ENCODE measurements around the gene PACSIN1. TPM values are rescaled to one million over a fixed set of nuclear protein-coding genes. Genes with fewer than 3 reads are reported as not detected.

Gene PACSIN1
- total RNA-seq, 1 donor from 2014 or later, result 0.11 TPM

DNA sequence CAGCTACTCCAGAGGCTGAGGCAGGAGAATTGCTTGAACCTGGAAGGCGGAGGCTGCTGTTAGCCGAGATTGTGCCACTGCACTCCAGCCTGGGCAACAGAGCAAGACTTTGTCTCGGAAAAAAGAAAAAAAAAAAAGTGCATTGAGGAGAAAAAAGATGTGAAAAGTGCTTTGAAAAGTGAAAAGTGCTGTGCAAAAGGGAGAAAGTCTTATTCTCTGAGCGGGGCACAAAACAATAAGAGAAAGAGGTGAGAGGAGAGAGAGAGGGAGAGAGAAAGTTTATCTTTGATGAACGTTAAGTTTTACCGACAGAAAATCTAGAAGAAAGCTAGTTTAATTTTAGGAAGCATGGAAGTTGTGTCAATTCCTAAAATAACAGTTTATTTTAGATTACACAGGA, 3.9 kb upstream of the PACSIN1 start:
- no peak overlapping the region for H3K27ac Mint-ChIP-seq
- no peak overlapping the region for H3K4me3 Mint-ChIP-seq
- ATAC-seq (ENCODE audit: low read depth) (no peak), DNase-seq (no peak)
- no peaks in the 10 kb centered on the region for H3K36me3 Mint-ChIP-seq (ENCODE audit: low read depth)
- TF ChIP-seq, protein P1, sequence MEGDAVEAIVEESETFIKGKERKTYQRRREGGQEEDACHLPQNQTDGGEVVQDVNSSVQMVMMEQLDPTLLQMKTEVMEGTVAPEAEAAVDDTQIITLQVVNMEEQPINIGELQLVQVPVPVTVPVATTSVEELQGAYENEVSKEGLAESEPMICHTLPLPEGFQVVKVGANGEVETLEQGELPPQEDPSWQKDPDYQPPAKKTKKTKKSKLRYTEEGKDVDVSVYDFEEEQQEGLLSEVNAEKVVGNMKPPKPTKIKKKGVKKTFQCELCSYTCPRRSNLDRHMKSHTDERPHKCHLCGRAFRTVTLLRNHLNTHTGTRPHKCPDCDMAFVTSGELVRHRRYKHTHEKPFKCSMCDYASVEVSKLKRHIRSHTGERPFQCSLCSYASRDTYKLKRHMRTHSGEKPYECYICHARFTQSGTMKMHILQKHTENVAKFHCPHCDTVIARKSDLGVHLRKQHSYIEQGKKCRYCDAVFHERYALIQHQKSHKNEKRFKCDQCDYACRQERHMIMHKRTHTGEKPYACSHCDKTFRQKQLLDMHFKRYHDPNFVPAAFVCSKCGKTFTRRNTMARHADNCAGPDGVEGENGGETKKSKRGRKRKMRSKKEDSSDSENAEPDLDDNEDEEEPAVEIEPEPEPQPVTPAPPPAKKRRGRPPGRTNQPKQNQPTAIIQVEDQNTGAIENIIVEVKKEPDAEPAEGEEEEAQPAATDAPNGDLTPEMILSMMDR (IDR thresholded peaks at IDR 0.05), result no peak
- peaks cover 17% of the 10 kb centered on the region for H3K27me3 Mint-ChIP-seq
- POLR2A ChIA-PET, result no interaction called here
- peaks cover 11% of the 10 kb centered on the region for H3K4me1 Mint-ChIP-seq
- intact Hi-C loops (cut with micrococcal nuclease), result loop anchor here (5.0 to 10.0 kb wide), 2 partner anchors 293 to 780 kb away; partner anchors contain the start of gene SNRPC
- no peaks in the 10 kb centered on the region for H3K9me3 Mint-ChIP-seq
- CTCF ChIA-PET, result interaction anchor here (0.8 to 1.7 kb wide), 2 partner anchors 146 to 147 kb away, joined by 3 to 8 read pairs; no protein-coding TSS in a partner anchor

DNA sequence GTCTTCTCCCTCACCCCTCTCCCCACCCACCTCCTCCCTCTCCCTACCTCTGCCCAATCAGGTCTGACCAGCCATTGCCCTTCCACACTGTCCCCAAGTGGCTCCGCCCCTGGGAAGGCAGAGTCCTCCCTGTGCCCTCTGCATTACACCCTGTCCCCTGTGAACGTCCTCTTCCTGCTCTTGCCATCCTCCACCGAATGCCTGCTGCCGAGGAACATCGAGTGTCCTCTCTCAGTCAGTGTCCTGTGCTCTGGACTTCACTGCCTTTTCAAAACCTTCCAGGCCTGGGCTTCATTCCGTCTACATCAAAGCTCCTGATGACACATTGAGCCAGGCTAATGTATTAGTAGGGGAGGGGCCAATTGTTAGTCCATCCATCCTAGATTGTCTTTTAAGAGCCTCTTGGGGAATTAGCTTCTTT, 3.3 kb upstream of the PACSIN1 start:
- H3K27ac Mint-ChIP-seq, result no peak overlapping the region
- DNase-seq (no peak), ATAC-seq (ENCODE audit: low read depth) (no peak)
- no peaks in the 10 kb centered on the region for H3K36me3 Mint-ChIP-seq (ENCODE audit: low read depth)
- ChIA-PET POLR2A (no interaction called here), CTCF (interaction anchor here (0.8 to 1.7 kb wide), 2 partner anchors 146 to 147 kb away, joined by 3 to 8 read pairs; no protein-coding TSS in a partner anchor)
- no peaks in the 10 kb centered on the region for H3K9me3 Mint-ChIP-seq
- H3K27me3 Mint-ChIP-seq, result peaks cover 17% of the 10 kb centered on the region
- H3K4me3 Mint-ChIP-seq, result no peak overlapping the region
- H3K4me1 Mint-ChIP-seq, result peaks cover 11% of the 10 kb centered on the region
- intact Hi-C loops (cut with micrococcal nuclease), result loop anchor here (5.0 to 10.0 kb wide), 2 partner anchors 292 to 780 kb away; partner anchors contain the start of gene SNRPC
- TF ChIP-seq, protein P1 (IDR thresholded peaks at IDR 0.05), result no peak

DNA sequence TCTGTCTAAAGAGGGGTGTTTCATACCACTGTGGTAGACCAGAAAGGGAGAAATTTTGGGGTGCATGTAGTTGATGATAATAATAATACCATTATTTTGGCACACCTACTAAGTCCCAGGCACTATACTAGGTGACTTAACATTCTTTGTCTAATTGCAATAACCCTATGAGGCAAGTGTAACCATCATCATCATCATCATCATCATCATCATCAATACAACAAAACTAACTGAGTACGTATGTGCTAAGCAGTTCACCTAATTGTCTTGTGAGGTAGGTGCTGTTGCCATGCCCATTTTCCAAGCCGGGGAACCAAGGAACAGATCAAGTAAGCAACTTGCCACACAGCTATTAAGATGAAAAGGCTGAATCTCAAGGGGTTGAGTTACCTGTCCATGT, 2.6 kb upstream of the PACSIN1 start:
- ChIA-PET CTCF (interaction anchor here (1.7 kb wide), 1 partner anchor 146 kb away, joined by 8 read pairs; no protein-coding TSS in a partner anchor), POLR2A (no interaction called here)
- Mint-ChIP-seq H3K27me3 (peaks cover 17% of the 10 kb centered on the region), H3K36me3 (ENCODE audit: low read depth) (no peaks in the 10 kb centered on the region), H3K4me1 (peaks cover 16% of the 10 kb centered on the region), H3K27ac (no peak overlapping the region), H3K9me3 (no peaks in the 10 kb centered on the region), H3K4me3 (no peak overlapping the region)
- DNase-seq (no peak), ATAC-seq (ENCODE audit: low read depth) (no peak)
- TF ChIP-seq, protein P1 (IDR thresholded peaks at IDR 0.05), result no peak
- intact Hi-C loops (cut with micrococcal nuclease), result loop anchor here (5.0 to 10.0 kb wide), 2 partner anchors 292 to 779 kb away; partner anchors contain the start of gene SNRPC

GRCh38 chr6:34463849-34464248, 2.0 kb upstream of the PACSIN1 start:
- no peak overlapping the region for H3K4me3 Mint-ChIP-seq
- TF ChIP-seq, protein P1 (IDR thresholded peaks at IDR 0.05), result no peak
- peaks cover 17% of the 10 kb centered on the region for H3K27me3 Mint-ChIP-seq
- no peaks in the 10 kb centered on the region for H3K9me3 Mint-ChIP-seq
- no peak overlapping the region for H3K27ac Mint-ChIP-seq
- H3K4me1 Mint-ChIP-seq, result peaks cover 21% of the 10 kb centered on the region
- intact Hi-C loops (cut with micrococcal nuclease), result loop anchor here (5.0 to 10.0 kb wide), 2 partner anchors 291 to 778 kb away; partner anchors contain the start of gene SNRPC
- DNase-seq, result no peak
- H3K36me3 Mint-ChIP-seq (ENCODE audit: low read depth), result no peaks in the 10 kb centered on the region
- ChIA-PET POLR2A (no interaction called here), CTCF (no interaction called here)
- no peak for ATAC-seq (ENCODE audit: low read depth)

- H3K36me3 Mint-ChIP-seq (ENCODE audit: low read depth), result no peaks in the 10 kb centered on the region
- ChIA-PET CTCF (interaction anchor here (0.6 kb wide), 1 partner anchor 61 kb away, joined by 3 read pairs; no protein-coding TSS in a partner anchor), POLR2A (interaction anchor here (1.2 kb wide), 1 partner anchor 217 kb away, joined by 4 read pairs; no protein-coding TSS in a partner anchor)
- ATAC-seq (ENCODE audit: low read depth) (no peak), DNase-seq (no peak)
- no peaks in the 10 kb centered on the region for H3K9me3 Mint-ChIP-seq
- intact Hi-C loops (cut with micrococcal nuclease), result loop anchor here (5.0 to 10.0 kb wide), 3 partner anchors 39 to 288 kb away; partner anchors contain the start of genes RPS10 and SNRPC
- H3K27me3 Mint-ChIP-seq, result peaks cover 17% of the 10 kb centered on the region
- H3K4me1 Mint-ChIP-seq, result peaks cover 29% of the 10 kb centered on the region
- no peak overlapping the region for H3K27ac Mint-ChIP-seq
- peak overlapping the region; percentile 58 for H3K4me3 Mint-ChIP-seq
- TF ChIP-seq, protein P1 (IDR thresholded peaks at IDR 0.05), result no peak
Measured at GRCh38 chr6:34466242-34467185, 638 bp downstream of the PACSIN1 start.
